ENCODE data around the gene ANO8. TPM values are rescaled to one million over a fixed set of nuclear protein-coding genes. Genes with fewer than 3 reads are reported as not detected.

ANO8 gene
- total and polyA plus RNA-seq, 8 donors: 1.1 to 37.9 (median 9.8) TPM

DNA sequence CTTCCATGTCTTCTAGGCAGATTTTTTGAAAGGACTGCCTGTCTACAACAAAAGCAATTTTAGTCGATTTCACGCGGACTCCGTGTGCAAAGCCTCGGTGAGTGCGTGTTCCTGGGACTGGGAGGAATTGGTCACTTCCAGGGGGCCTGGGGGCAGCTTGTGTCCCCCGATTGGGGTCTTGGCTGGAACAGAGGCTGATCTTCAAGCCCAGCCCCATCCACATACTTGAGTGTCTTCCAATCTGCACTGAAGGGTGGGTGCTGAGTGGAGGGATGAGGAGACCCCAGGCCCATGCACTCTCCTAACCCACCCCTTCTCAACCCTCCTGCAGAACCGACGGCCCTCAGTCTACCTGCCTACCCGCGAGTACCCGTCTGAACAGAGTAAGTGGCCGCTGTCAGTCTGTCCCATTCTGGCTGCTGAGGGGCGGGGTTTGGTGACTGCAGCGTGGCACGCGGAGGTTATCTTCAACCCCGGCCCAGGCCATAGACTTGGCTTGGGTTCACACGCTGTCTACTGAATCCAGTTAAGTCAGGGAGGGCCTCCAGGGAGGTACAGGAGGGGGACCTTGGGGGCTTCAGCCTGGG lies 20.6 kb downstream of the ANO8 start:
- H3K36me3 ChIP-seq: peaks cover 37 to 72% (median 47%) of the 10 kb centered on the region in 4 donors
- H3K4me1 ChIP-seq: peaks cover 20 to 58% (median 34%) of the 10 kb centered on the region in 4 donors
- no peaks in the 10 kb centered on the region for H3K27me3 ChIP-seq
- no peaks in the 10 kb centered on the region for H3K9me3 ChIP-seq
- no peak for TF ChIP-seq POLR2A (IDR thresholded peaks at IDR 0.05)
- TF ChIP-seq EP300 (IDR thresholded peaks at IDR 0.05): no peak
- no peak for TF ChIP-seq CTCF (IDR thresholded peaks at IDR 0.05)
- TF ChIP-seq POLR2AphosphoS5 (IDR thresholded peaks at IDR 0.05): no peak
- no peak overlapping the region for H3K27ac ChIP-seq
- no peak overlapping the region for H3K4me3 ChIP-seq
- intact Hi-C loops (cut with DNase I; ENCODE audit: low total_unique reads): no loop called here
- DNase-seq: no peak
- 52 to 73% (median 65%) methylated on average over 17 to 19 of the region's 19 CpGs for WGBS, 5 donors

DNA sequence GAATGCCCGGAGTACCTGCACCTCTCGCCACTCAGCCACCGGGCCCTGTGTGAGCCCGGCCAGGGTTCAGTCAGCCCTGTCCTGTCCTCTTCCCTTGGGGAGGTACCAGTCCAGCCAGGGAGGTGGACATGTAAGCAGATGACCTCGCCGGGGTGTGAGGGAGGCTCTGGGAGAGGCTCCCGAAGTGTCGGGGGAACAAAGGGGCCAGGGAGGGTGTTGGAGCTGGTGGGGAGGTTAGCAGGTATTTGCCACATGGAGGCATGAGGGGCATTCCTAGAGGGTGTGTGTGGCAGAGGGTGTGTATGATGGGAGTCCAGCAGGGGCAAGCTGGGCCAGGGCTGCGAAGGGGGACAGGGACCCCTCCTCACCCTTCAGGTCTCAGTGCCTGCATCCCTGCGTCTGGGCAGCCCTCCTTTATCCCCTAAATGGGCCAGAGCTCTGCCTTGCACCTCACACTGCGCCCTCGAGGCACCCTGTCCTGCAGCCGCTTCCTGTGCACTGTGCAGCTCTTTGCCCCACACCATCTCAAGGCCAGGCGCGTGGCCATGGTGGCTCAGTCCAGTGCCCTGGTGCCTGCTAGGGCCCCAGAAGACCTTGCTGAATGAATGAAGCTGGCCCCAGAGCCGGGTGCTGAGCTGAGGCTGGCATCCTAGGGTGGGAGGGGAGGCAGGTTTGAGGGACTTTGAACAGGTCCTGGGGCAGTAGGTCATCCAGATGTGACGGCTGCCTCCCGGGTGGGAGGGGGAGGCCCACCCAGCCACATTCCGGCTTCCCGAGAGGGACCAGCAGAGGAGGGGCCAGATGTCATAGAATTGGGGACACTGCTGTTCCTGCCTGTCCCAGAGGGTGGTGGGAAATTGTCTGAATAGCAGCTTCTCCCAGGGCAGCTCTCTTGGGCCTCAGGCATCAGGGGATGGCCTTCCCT lies 22.2 kb downstream of the ANO8 start:
- Histone ChIP-seq H3K27ac (peak overlapping the region in 1 of 5 donors; percentile 50), H3K27me3 (no peaks in the 10 kb centered on the region)
- WGBS, 5 donors: 78 to 85% (median 85%) methylated on average over 11 to 20 of the region's 20 CpGs

GRCh38 chr19:17311455-17312188 lies 23.0 kb downstream of the ANO8 start:
- 62 to 80% (median 65%) methylated on average over 8 to 11 of the region's 11 CpGs for WGBS, 5 donors
- H3K9me3 ChIP-seq: no peaks in the 10 kb centered on the region
- no peaks in the 10 kb centered on the region for H3K27me3 ChIP-seq
- H3K4me3 ChIP-seq: peak overlapping the region in 1 of 4 donors; percentile 6
- peaks cover 26 to 50% (median 30%) of the 10 kb centered on the region in 4 donors for H3K36me3 ChIP-seq
- H3K27ac ChIP-seq: peak overlapping the region in 1 of 5 donors; percentile 50
- intact Hi-C loops (cut with DNase I; ENCODE audit: low total_unique reads): no loop called here
- DNase-seq: no peak
- no peak for TF ChIP-seq POLR2AphosphoS5 (IDR thresholded peaks at IDR 0.05)
- TF ChIP-seq EP300 (IDR thresholded peaks at IDR 0.05): no peak
- no peak for TF ChIP-seq CTCF (IDR thresholded peaks at IDR 0.05)
- no peak for TF ChIP-seq POLR2A (IDR thresholded peaks at IDR 0.05)
- H3K4me1 ChIP-seq: peaks cover 31 to 63% (median 43%) of the 10 kb centered on the region in 4 donors

More for the DNA sequence above, 22.2 kb downstream of the ANO8 start:
- TF ChIP-seq EP300 (IDR thresholded peaks at IDR 0.05) (no peak), CTCF (IDR thresholded peaks at IDR 0.05) (no peak), POLR2AphosphoS5 (IDR thresholded peaks at IDR 0.05) (no peak), POLR2A (IDR thresholded peaks at IDR 0.05) (no peak)
- Histone ChIP-seq H3K4me1 (peaks cover 24 to 61% (median 36%) of the 10 kb centered on the region in 4 donors), H3K36me3 (peaks cover 30 to 56% (median 36%) of the 10 kb centered on the region in 4 donors), H3K9me3 (no peaks in the 10 kb centered on the region), H3K4me3 (no peak overlapping the region)
- intact Hi-C loops (cut with DNase I; ENCODE audit: low total_unique reads): no loop called here
- peak in 1 of 2 donors; percentile 42 for DNase-seq

- TF ChIP-seq EP300 (IDR thresholded peaks at IDR 0.05) (no peak), CTCF (IDR thresholded peaks at IDR 0.05) (no peak), POLR2A (IDR thresholded peaks at IDR 0.05) (no peak), POLR2AphosphoS5 (IDR thresholded peaks at IDR 0.05) (no peak)
- 6 to 8% (median 7%) methylated on average over 20 to 23 of the region's 23 CpGs for WGBS, 5 donors
- peak overlapping the region; percentile 72 to 97 (median 86) for H3K4me3 ChIP-seq
- peaks cover 38 to 74% (median 56%) of the 10 kb centered on the region in 4 donors for H3K4me1 ChIP-seq
- H3K27me3 ChIP-seq: no peaks in the 10 kb centered on the region
- no peak for DNase-seq
- peak overlapping the region in 4 of 5 donors; percentile 73 to 91 (median 86) for H3K27ac ChIP-seq
- intact Hi-C loops (cut with DNase I; ENCODE audit: low total_unique reads): no loop called here
- H3K9me3 ChIP-seq: no peaks in the 10 kb centered on the region
- H3K36me3 ChIP-seq: peaks cover 14 to 37% (median 15%) of the 10 kb centered on the region in 4 donors
These were observed 24.6 kb downstream of the ANO8 start for GRCh38 chr19:17309965-17310461.

Data from stomach (tissue), 9 donors.